Karpas-422 (cell line): ENCODE results near the gene COMMD7. TPM values are rescaled to one million over a fixed set of nuclear protein-coding genes. Genes with fewer than 3 reads are reported as not detected.

Source experiments
- DNase-seq: peaks from one replicate; pipeline ENCODE4 v3.0.0-alpha.2; 2015
- H2AFZ ChIP-seq: fragments of 200-600 bp; sonication (generic); 2 replicates; pipeline ENCODE4 v1.6.1; 2014; ENCODE audit warnings: antibody characterized with exemption, low read length, mixed read lengths
- H3K27ac ChIP-seq: fragments of 200-600 bp; sonication (generic); 2 replicates; pipeline ENCODE4 v1.5.1; 2014; ENCODE audit warnings: mild to moderate bottlenecking, low read length, moderate library complexity
- H3K27me3 ChIP-seq: fragments of 200-600 bp; sonication (generic); 2 replicates; pipeline ENCODE4 v1.6.1; 2014; ENCODE audit warnings: low read length, mixed read lengths
- H3K36me3 ChIP-seq: fragments of 200-600 bp; sonication (generic); 2 replicates; pipeline ENCODE4 v1.6.1; 2014; ENCODE audit warnings: low read length, mixed read lengths; ENCODE audit not compliant: insufficient read depth
- H3K4me1 ChIP-seq: fragments of 200-600 bp; sonication (generic); 2 replicates; pipeline ENCODE4 v1.6.1; 2014; ENCODE audit warnings: mild to moderate bottlenecking, low read length, mixed read lengths
- H3K4me2 ChIP-seq: fragments of 200-600 bp; sonication (generic); 2 replicates; pipeline ENCODE4 v1.6.1; 2014; ENCODE audit warnings: low read length, low read depth, mild to moderate bottlenecking; ENCODE audit not compliant: poor library complexity, severe bottlenecking
- H3K4me3 ChIP-seq: fragments of 200-600 bp; sonication (generic); 2 replicates; pipeline ENCODE4 v1.5.1; 2014; ENCODE audit warnings: mild to moderate bottlenecking, antibody characterized with exemption, low read length, mixed read lengths
- H3K79me2 ChIP-seq: fragments of 200-600 bp; sonication (generic); 2 replicates; pipeline ENCODE4 v1.6.1; 2014; ENCODE audit warnings: mild to moderate bottlenecking, low read length, mixed read lengths
- H3K9ac ChIP-seq: fragments of 200-600 bp; sonication (generic); 2 replicates; pipeline ENCODE4 v1.6.0; 2014; ENCODE audit warnings: low read length
- H3K9me2 ChIP-seq: fragments of 200-600 bp; sonication (generic), shearing (Covaris generic); replicated peaks from 2 replicates; pipeline ENCODE4 v1.6.0; 2014; ENCODE audit warnings: mild to moderate bottlenecking, low read length, moderate library complexity; ENCODE audit not compliant: insufficient read depth
- H3K9me3 ChIP-seq: fragments of 300-700, 200-600 bp; sonication (generic); 2 replicates; pipeline ENCODE4 v1.6.1; 2014; ENCODE audit warnings: low read length, mixed read lengths
- H4K20me1 ChIP-seq: fragments of 200-600 bp; sonication (generic); 2 replicates; pipeline ENCODE4 v1.6.1; 2014; ENCODE audit warnings: mild to moderate bottlenecking, antibody characterized with exemption, low read length, low read depth; ENCODE audit not compliant: insufficient read depth
- total RNA-seq: library from RNA; depleted of rRNA; stranded (reverse); fragments of >200 nt; shearing (Covaris generic); gene quantifications from 2 replicates; pipeline ENCODE4 v1.2.3, GENCODE V29; 2014; ENCODE audit warnings: low replicate concordance

Gene COMMD7
- total RNA-seq, 1 experiment from 2014 or later = 16.7 TPM

DNA sequence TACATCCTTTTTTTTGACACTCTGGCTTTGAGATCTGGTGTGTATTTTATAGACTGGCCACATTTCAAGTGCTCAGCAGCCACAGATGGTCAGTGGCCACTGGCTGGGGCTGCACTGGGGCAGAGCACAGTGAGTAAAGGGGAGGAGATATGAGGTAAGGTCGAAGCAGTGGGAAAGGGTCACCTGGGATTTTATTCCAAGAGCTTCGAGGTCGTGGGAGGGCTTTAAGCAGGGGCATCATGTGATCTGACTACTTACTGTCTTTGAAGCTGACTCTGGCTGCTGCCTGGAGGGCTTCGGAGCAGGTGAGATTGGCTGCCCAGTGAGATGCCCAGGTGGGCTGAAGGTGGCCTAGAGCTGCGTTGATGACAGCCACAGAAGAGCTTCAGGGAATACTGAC lies 76.2 kb downstream of the COMMD7 start:
- no peak overlapping the region for H2AFZ ChIP-seq
- no peaks in the 10 kb centered on the region for H3K9me2 ChIP-seq
- no peak overlapping the region for H3K9ac ChIP-seq
- no peaks in the 10 kb centered on the region for H4K20me1 ChIP-seq
- DNase-seq = no peak
- H3K79me2 ChIP-seq = no peaks in the 10 kb centered on the region
- H3K4me2 ChIP-seq = no peak overlapping the region
- H3K36me3 ChIP-seq = no peaks in the 10 kb centered on the region
- H3K4me3 ChIP-seq = no peak overlapping the region
- peaks cover 5% of the 10 kb centered on the region for H3K4me1 ChIP-seq
- H3K27ac ChIP-seq = no peak overlapping the region
- H3K27me3 ChIP-seq = no peaks in the 10 kb centered on the region
- no peaks in the 10 kb centered on the region for H3K9me3 ChIP-seq

DNA sequence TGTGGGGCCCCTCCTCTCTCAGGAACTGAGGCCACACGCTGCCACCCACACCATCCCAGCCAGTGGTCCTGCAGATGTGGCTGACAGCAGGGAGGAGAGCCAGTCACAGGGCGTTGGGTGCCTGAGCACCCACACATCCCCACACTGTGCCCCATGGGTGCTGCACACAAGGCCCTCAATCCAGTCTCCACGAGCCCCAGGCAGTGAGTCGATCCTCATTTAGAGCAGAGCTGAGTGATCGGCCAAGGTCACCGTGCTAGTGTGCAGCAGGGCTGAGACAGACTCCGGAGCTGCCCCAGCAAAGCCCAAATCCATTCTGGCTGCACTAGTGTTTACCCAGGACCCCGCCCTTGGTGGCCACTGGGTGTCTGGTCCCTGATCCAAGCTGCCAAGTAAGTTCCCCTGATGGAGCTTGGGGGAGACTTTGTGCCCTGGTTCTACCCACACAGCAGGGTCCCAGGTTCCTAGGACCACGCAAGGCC lies 78.5 kb downstream of the COMMD7 start:
- H3K79me2 ChIP-seq = no peaks in the 10 kb centered on the region
- no peak overlapping the region for H2AFZ ChIP-seq
- H3K9ac ChIP-seq = no peak overlapping the region
- no peak overlapping the region for H3K27ac ChIP-seq
- no peaks in the 10 kb centered on the region for H3K4me1 ChIP-seq
- H3K9me2 ChIP-seq = no peaks in the 10 kb centered on the region
- H4K20me1 ChIP-seq = no peaks in the 10 kb centered on the region
- H3K36me3 ChIP-seq = no peaks in the 10 kb centered on the region
- no peaks in the 10 kb centered on the region for H3K9me3 ChIP-seq
- no peak overlapping the region for H3K4me2 ChIP-seq
- no peaks in the 10 kb centered on the region for H3K27me3 ChIP-seq
- no peak for DNase-seq
- no peak overlapping the region for H3K4me3 ChIP-seq

DNA sequence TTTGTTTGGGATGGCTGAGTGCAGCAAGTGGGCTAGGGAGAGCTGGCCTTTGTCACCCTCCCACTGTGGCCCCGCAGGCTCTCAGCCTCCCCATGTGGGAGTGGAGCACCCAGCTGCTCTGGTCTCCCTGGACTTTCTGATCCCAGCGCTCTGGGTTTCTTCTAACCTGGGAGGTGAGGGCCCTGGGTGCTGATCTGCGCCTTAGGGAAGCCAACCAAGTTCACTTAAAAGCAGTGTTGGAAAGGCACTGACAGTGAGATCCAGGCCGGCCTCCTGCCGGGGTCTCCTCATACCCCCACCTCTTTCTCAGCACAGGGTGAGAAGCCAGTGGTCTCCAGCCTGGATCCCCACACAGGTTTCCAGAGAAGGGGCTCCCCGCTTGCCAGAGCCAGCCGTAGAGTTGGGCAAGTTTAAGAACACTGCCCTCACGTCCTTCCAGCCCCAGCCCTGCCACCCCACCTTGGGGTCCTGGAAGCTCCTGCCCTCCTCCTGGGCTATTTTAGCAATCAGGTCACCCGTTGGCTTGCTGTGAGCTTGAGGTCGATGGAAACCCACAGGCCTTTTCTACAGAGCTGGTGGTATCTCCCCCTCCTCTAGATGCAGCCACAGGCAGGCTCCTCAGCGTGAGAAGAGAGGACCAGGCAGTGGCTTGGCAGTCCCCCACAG lies 79.1 kb downstream of the COMMD7 start:
- H3K79me2 ChIP-seq = no peaks in the 10 kb centered on the region
- no peak for DNase-seq
- no peak overlapping the region for H3K4me2 ChIP-seq
- H2AFZ ChIP-seq = no peak overlapping the region
- no peaks in the 10 kb centered on the region for H4K20me1 ChIP-seq
- no peak overlapping the region for H3K4me3 ChIP-seq
- no peaks in the 10 kb centered on the region for H3K36me3 ChIP-seq
- H3K4me1 ChIP-seq = no peaks in the 10 kb centered on the region
- H3K9ac ChIP-seq = no peak overlapping the region
- no peaks in the 10 kb centered on the region for H3K27me3 ChIP-seq
- H3K9me2 ChIP-seq = no peaks in the 10 kb centered on the region
- H3K27ac ChIP-seq = no peak overlapping the region
- no peaks in the 10 kb centered on the region for H3K9me3 ChIP-seq

DNA sequence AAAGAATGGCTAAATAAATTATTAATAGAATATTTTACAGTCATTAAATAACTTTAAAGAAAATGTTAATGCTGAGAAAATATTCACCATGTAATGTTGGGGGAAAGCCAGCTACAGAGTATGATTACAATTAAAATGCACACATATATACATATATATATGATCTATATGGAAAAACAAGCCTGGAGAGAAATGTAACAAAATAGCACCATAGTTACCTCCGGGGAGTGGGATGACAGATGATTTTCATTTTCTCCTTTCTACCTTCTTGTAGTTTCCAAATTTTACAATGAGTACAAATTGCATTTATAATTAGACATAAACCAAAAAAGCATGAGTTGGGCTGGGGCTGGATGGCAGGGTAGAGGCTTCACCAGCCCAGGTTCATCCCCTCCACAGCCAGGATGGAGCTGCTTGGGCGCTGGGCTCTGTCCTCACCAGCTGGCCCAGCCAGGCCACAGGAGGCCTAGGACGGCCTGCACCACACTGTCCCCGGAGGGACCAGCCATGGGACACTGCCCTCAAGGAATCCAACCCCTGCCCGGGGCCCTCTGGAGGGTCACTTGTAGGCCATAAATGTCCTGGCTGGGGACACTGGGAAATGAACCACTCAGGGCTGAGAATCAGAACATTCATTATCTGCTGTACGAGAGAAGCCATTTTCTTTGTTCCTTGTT lies 79.8 kb downstream of the COMMD7 start:
- H3K27me3 ChIP-seq = no peaks in the 10 kb centered on the region
- no peaks in the 10 kb centered on the region for H4K20me1 ChIP-seq
- H3K27ac ChIP-seq = no peak overlapping the region
- H3K4me1 ChIP-seq = no peaks in the 10 kb centered on the region
- no peaks in the 10 kb centered on the region for H3K9me2 ChIP-seq
- H3K36me3 ChIP-seq = no peaks in the 10 kb centered on the region
- H3K4me3 ChIP-seq = no peak overlapping the region
- no peaks in the 10 kb centered on the region for H3K9me3 ChIP-seq
- H3K9ac ChIP-seq = no peak overlapping the region
- no peak for DNase-seq
- H2AFZ ChIP-seq = no peak overlapping the region
- H3K79me2 ChIP-seq = no peaks in the 10 kb centered on the region
- H3K4me2 ChIP-seq = no peak overlapping the region

DNA sequence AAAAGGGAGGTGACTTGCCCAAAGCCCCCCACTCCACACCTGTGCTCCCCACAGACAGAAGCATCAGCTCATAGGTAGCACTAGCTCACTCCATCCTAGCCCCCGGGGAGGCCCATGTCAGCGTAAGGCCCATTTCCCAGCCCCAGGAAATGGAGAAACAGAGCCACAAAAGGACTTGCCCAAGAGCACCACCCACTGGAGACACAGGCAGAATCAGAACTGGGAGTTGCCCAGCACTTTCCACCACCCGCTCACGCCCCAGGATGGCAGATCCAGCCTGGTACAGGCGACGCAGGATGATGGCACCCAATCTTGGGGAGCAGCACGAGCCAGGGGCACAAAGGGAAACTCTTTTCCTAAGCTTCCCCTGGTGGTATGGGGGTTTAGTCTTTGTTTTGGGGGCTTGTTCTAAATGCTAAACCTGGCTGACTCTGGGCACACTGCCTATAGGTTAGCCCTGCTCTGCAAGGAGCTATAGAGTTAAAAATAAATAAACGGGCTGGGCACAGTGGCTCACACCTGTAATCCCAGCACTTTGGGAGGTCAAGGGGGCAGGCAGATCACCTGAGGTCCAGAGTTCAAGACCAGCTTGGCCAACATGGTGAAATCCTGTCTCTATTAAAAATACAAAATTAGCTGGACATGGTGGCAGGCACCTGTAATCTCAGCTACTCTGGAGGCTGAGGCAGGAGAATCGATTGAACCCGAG lies 81.3 kb downstream of the COMMD7 start:
- Histone ChIP-seq H3K4me2 (no peak overlapping the region), H3K27ac (no peak overlapping the region), H3K9me3 (no peaks in the 10 kb centered on the region), H3K4me1 (no peaks in the 10 kb centered on the region), H3K36me3 (no peaks in the 10 kb centered on the region), H3K9me2 (no peaks in the 10 kb centered on the region), H3K4me3 (no peak overlapping the region), H3K9ac (no peak overlapping the region), H3K79me2 (no peaks in the 10 kb centered on the region), H2AFZ (no peak overlapping the region), H4K20me1 (no peaks in the 10 kb centered on the region), H3K27me3 (no peaks in the 10 kb centered on the region)
- no peak for DNase-seq

DNA sequence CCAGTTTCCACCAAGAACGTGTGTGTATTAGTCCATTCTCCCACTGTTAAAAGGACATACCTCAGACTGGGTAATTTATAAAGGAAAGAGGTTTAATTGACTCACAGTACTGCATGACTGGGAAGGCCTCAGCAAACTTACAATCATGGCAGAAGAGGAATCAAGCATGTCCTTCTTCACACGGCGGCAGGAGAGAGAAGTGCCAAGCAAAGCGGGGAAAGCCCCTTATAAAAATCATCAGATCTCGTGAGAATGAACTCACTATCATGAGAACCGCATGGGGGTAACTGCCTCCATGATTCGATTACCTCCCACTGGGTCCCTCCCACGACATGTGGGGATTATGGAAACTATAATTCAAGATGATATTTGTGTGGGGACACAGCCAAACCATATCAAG lies 82.6 kb downstream of the COMMD7 start:
- no peak overlapping the region for H3K27ac ChIP-seq
- no peak overlapping the region for H3K4me3 ChIP-seq
- H2AFZ ChIP-seq = no peak overlapping the region
- H3K27me3 ChIP-seq = no peaks in the 10 kb centered on the region
- DNase-seq = no peak
- H3K4me1 ChIP-seq = no peaks in the 10 kb centered on the region
- no peak overlapping the region for H3K9ac ChIP-seq
- H3K79me2 ChIP-seq = no peaks in the 10 kb centered on the region
- H3K9me2 ChIP-seq = no peaks in the 10 kb centered on the region
- no peak overlapping the region for H3K4me2 ChIP-seq
- no peaks in the 10 kb centered on the region for H3K9me3 ChIP-seq
- no peaks in the 10 kb centered on the region for H4K20me1 ChIP-seq
- H3K36me3 ChIP-seq = no peaks in the 10 kb centered on the region

DNA sequence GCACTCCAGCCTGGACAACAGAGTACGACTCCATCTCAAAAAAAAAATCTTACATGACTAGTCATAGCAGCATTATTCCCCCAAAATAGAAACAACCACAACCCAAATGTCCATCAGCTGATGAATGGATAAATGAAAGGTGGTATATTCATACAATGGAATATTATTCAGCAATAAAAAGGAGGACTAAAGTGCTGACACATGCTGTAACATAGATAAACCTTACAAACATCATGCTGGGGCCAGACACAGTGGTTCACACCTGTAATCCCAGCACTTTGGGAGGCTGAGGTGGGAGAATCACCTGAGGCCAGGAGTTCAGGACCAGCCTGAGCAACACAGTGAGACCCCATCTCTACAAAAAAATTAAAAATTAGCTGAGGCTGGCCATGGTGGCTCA lies 86.4 kb downstream of the COMMD7 start:
- peaks cover 5% of the 10 kb centered on the region; the same call in 1 of the 2 replicates for H3K4me1 ChIP-seq
- no peaks in the 10 kb centered on the region for H4K20me1 ChIP-seq
- no peak overlapping the region for H3K4me3 ChIP-seq
- H3K79me2 ChIP-seq = no peaks in the 10 kb centered on the region
- no peaks in the 10 kb centered on the region for H3K36me3 ChIP-seq
- no peak overlapping the region for H3K9ac ChIP-seq
- H2AFZ ChIP-seq = no peak overlapping the region
- H3K27ac ChIP-seq = no peak overlapping the region
- H3K9me3 ChIP-seq = no peaks in the 10 kb centered on the region
- H3K27me3 ChIP-seq = no peaks in the 10 kb centered on the region
- no peak overlapping the region for H3K4me2 ChIP-seq
- H3K9me2 ChIP-seq = no peaks in the 10 kb centered on the region
- no peak for DNase-seq

DNA sequence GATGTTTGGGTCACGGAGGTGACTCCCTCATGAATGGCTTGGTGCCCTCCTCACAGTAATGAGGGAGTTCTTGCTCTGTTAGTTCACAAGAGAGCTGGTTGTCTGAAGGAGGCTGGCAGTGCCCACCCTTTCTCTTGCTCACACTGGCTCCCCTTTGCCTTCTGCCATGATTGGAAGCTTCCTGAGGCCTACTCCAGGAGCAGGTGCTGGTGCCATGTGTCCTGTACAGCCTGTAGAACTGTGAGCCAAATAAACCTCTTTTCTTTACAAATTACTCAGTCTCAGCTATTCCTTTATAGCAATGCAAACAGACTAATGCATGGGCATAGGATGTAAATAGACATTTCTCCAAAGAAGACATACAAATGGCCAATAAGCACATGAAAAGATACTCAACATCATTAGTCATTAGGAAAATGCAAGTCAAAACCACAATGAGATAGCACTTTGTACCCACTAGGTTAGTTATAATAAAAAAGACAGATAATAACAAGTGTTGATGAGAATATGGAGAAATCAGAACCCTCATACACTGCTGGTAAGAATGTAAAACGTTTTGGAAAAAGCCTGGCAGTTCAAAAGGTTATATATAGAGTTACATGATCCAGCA lies 87.3 kb downstream of the COMMD7 start:
- H3K27me3 ChIP-seq = no peaks in the 10 kb centered on the region
- peaks cover 8% of the 10 kb centered on the region for H3K4me1 ChIP-seq
- no peak for DNase-seq
- no peaks in the 10 kb centered on the region for H3K9me2 ChIP-seq
- no peak overlapping the region for H3K4me2 ChIP-seq
- H2AFZ ChIP-seq = no peak overlapping the region
- H3K27ac ChIP-seq = no peak overlapping the region
- no peaks in the 10 kb centered on the region for H3K79me2 ChIP-seq
- no peak overlapping the region for H3K4me3 ChIP-seq
- H3K9me3 ChIP-seq = no peaks in the 10 kb centered on the region
- H3K36me3 ChIP-seq = no peaks in the 10 kb centered on the region
- H3K9ac ChIP-seq = no peak overlapping the region
- no peaks in the 10 kb centered on the region for H4K20me1 ChIP-seq
